SK-N-SH (cell line): ENCODE data around the gene TBXA2R. TPM values are rescaled to one million over a fixed set of nuclear protein-coding genes. Genes with fewer than 3 reads are reported as not detected.

Experiments used
- CTCF ChIA-PET: fragments of 300-600, 350-600 bp; formaldehyde crosslinking; extraction: SDS; loops from one replicate; lab custom pipeline; 2021; lab: Yijun Ruan, JAX
- POLR2A ChIA-PET: fragments of 350-600 bp; sonication (Branson Sonifier 250); formaldehyde crosslinking; extraction: SDS; loops from one replicate; lab custom pipeline; 2020; ENCODE audit warnings: antibody characterized with exemption, inconsistent platforms; lab: Yijun Ruan, JAX
- DNase-seq: peaks from one replicate; pipeline ENCODE4 v3.0.0; 2012
- H2AFZ ChIP-seq: fragments of 200-600 bp; sonication (generic); 2 replicates; pipeline ENCODE4 v1.8.1; 2016; ENCODE audit warnings: antibody characterized with exemption, mild to moderate bottlenecking, low read depth
- H3F3A ChIP-seq: fragments of 200-600 bp; sonication (generic); replicated peaks from 2 replicates; pipeline ENCODE3; 2016; ENCODE audit warnings: antibody characterized with exemption, mild to moderate bottlenecking; ENCODE audit not compliant: insufficient read depth
- H3K27ac ChIP-seq, 2 experiments: fragments of 200-500 bp in 1 of 2; fragments of 200-600 bp in 1 of 2; sonication (Bioruptor generic) in 1 of 2; sonication (generic), shearing (Covaris generic) in 1 of 2; 2 replicates each; pipeline versions ENCODE4 v1.5.1 to v1.6.1; 2014 to 2016; ENCODE audit warnings: low read depth in 2 of 2, inconsistent platforms in 1 of 2, low read length in 1 of 2, mild to moderate bottlenecking in 1 of 2, mixed read lengths in 1 of 2
- H3K27me3 ChIP-seq: fragments of 200-600 bp; sonication (generic), shearing (Covaris generic); 2 replicates; pipeline ENCODE4 v1.6.1; 2016; ENCODE audit warnings: mixed run types; ENCODE audit not compliant: insufficient read depth
- H3K36me3 ChIP-seq, 2 experiments: fragments of 200-500 bp in 1 of 2; fragments of 200-600 bp in 1 of 2; sonication (Bioruptor generic) in 1 of 2; sonication (generic) in 1 of 2; replicated peaks in 1 of 2; 2 replicates each; pipeline versions ENCODE3 to v1.5.1; 2014 to 2016; ENCODE audit warnings: low read length in 1 of 2, mild to moderate bottlenecking in 1 of 2; ENCODE audit not compliant: insufficient read depth in 2 of 2, control insufficient read depth in 1 of 2
- H3K4me1 ChIP-seq, 2 experiments: fragments of 200-500 bp in 1 of 2; fragments of 200-600 bp in 1 of 2; sonication (Bioruptor generic) in 1 of 2; sonication (generic), shearing (Covaris generic) in 1 of 2; 2 replicates each; pipeline versions ENCODE4 v1.5.1 to v1.6.1; 2014 to 2016; ENCODE audit warnings: low read depth in 1 of 2, low read length in 1 of 2, mixed run types in 1 of 2; ENCODE audit not compliant: insufficient read depth in 2 of 2, control insufficient read depth in 1 of 2
- H3K4me2 ChIP-seq: fragments of 200-600 bp; sonication (generic), shearing (Covaris generic); 2 replicates; pipeline ENCODE4 v1.6.1; 2017; ENCODE audit warnings: mixed run types
- H3K4me3 ChIP-seq, 2 experiments: fragments of 200-500 bp in 1 of 2; fragments of 200-600 bp in 1 of 2; sonication (Bioruptor generic) in 1 of 2; sonication (generic), shearing (Covaris generic) in 1 of 2; 2 replicates each; pipeline versions ENCODE4 v1.5.1 to v1.8.1; 2014 to 2016; ENCODE audit warnings: low read depth in 2 of 2, inconsistent platforms in 1 of 2, low read length in 1 of 2, mild to moderate bottlenecking in 1 of 2, mixed read lengths in 1 of 2, moderate library complexity in 1 of 2
- H3K79me2 ChIP-seq: fragments of 200-600 bp; sonication (generic); 2 replicates; pipeline ENCODE4 v1.8.1; 2017; ENCODE audit warnings: mild to moderate bottlenecking; ENCODE audit not compliant: insufficient read depth
- H3K9ac ChIP-seq: fragments of 200-600 bp; sonication (generic); 2 replicates; pipeline ENCODE4 v1.6.1; 2017; ENCODE audit warnings: mixed run types
- H3K9me2 ChIP-seq: fragments of 200-600 bp; sonication (generic); 2 replicates; pipeline ENCODE4 v1.6.1; 2017; ENCODE audit warnings: mixed run types
- H3K9me3 ChIP-seq: fragments of 200-600 bp; sonication (generic); 2 replicates; pipeline ENCODE4 v1.6.1; 2017; ENCODE audit warnings: mixed run types, mild to moderate bottlenecking, moderate library complexity
- H4K20me1 ChIP-seq: fragments of 200-600 bp; sonication (generic); 2 replicates; pipeline ENCODE4 v1.6.1; 2017; ENCODE audit warnings: mild to moderate bottlenecking, mixed run types; ENCODE audit not compliant: insufficient read depth
- EZH2phosphoT487 ChIP-seq: fragments of 200-600 bp; sonication (generic); IDR thresholded peaks from 2 replicates; pipeline ENCODE4 v1.6.1; 2017; ENCODE audit warnings: low read depth, mixed run types, mild to moderate bottlenecking, antibody characterized with exemption, moderate library complexity, borderline replicate concordance
- POLR2AphosphoS5 ChIP-seq: IDR thresholded peaks from 2 replicates; pipeline ENCODE4 v1.6.1; 2012; ENCODE audit warnings: low read depth, low read length
- RCOR1 ChIP-seq: fragments of 150-350 bp; IDR thresholded peaks from 2 replicates; pipeline ENCODE4 v1.6.1; 2017; ENCODE audit warnings: antibody characterized with exemption, low read length
- RXRA ChIP-seq: IDR thresholded peaks from 2 replicates; pipeline ENCODE4 v1.4.0; 2012; ENCODE audit warnings: low read depth, mild to moderate bottlenecking, borderline replicate concordance
- SIN3A ChIP-seq: IDR thresholded peaks from 2 replicates; pipeline ENCODE4 v1.6.1; 2012; ENCODE audit warnings: low read depth, mild to moderate bottlenecking, low read length, moderate library complexity, borderline replicate concordance
- YY1 ChIP-seq: IDR thresholded peaks from 2 replicates; pipeline ENCODE4 v1.4.0; 2012; ENCODE audit warnings: low read depth, mild to moderate bottlenecking
- WGBS: methylation state at CpG from one replicate; pipeline ENCODE4 v1.1.6; 2017; ENCODE audit warnings: low lambda C conversion rate; 5-methylcytosine and 5-hydroxymethylcytosine counted together
- polyA plus RNA-seq, 3 experiments: library from polyadenylated mRNA; depleted of rRNA; stranded (reverse); fragments of >200 nt; gene quantifications; 2 replicates each; pipeline ENCODE4 v1.2.3, GENCODE V29; 2012
- TF ChIP-seq, protein P1 (sequence below): IDR thresholded peaks from 2 replicates; pipeline ENCODE4 v1.4.0; 2012; ENCODE audit warnings: low read depth
- TF ChIP-seq, protein P2 (sequence below): IDR thresholded peaks from 2 replicates; pipeline ENCODE4; 2012
- TF ChIP-seq, protein P3 (sequence below): IDR thresholded peaks from 2 replicates; pipeline ENCODE4 v1.6.1; 2012; ENCODE audit warnings: mild to moderate bottlenecking, low read depth, low read length, moderate library complexity

Gene TBXA2R
- polyA plus RNA-seq, 1 of the 3 experiments (the other 2 are of a cell fraction), result 0.92 TPM

DNA sequence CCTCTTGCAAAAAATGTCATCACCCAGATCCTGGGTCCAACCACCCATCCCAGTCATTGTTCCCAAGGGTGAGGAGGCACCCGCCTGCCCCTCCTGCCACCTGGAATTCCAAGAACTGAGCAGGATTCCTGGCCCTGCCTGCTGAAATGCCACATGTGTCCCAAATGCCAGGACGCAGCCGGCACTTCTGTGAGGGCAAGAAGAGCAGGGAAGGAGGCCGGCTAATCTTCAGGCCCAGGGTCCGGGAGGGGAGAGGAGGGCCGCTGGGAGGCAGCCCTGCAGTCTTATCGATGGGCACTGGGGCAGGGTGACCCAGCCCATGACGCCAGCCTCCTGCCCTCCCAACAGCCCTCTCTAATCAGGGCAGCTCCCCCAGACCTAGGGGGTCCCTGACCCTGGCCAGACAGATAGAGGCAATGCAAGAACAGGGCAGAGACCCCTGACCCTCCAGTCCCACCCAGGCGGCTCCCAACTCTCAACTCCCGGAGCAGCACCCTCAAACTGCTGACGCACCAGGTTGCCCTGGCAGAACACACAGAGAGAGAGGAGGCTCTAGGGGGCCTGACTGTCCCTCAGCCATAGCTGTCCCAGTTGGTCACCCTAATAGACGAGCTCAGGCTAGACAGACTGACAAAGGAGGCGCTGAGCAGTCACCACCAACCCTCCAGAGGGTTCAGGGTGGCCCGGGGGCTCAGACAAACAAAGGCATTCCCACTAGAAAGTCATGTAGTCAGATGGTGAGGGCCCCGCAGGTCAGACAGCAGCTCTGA lies 50.8 kb downstream of the TBXA2R start:
- Histone ChIP-seq H3K27me3 (no peaks in the 10 kb centered on the region), H3K4me3 (peak overlapping the region; percentile 67 to 98), H4K20me1 (peaks cover 11% of the 10 kb centered on the region; the same call in 1 of the 2 replicates), H3K9ac (peak overlapping the region; percentile 58; the same call in 1 of the 2 replicates), H3F3A (no peaks in the 10 kb centered on the region), H3K9me2 (no peaks in the 10 kb centered on the region), H3K79me2 (peaks cover 56% of the 10 kb centered on the region), H2AFZ (no peak overlapping the region), H3K36me3 (no peaks in the 10 kb centered on the region), H3K4me1 (peaks cover 3 to 15% of the 10 kb centered on the region in 2 experiments; a peak in 1 of 4 replicates), H3K27ac (no peak overlapping the region), H3K4me2 (peak overlapping the region; percentile 97), H3K9me3 (no peaks in the 10 kb centered on the region)
- DNase-seq, result peak; percentile 25
- 73% methylated on average over 8 of the region's 15 CpGs for WGBS
- TF ChIP-seq, protein P1, sequence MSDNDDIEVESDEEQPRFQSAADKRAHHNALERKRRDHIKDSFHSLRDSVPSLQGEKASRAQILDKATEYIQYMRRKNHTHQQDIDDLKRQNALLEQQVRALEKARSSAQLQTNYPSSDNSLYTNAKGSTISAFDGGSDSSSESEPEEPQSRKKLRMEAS, result no peak
- no peak for TF ChIP-seq POLR2AphosphoS5
- TF ChIP-seq EZH2phosphoT487, result no peak
- TF ChIP-seq, protein P2, sequence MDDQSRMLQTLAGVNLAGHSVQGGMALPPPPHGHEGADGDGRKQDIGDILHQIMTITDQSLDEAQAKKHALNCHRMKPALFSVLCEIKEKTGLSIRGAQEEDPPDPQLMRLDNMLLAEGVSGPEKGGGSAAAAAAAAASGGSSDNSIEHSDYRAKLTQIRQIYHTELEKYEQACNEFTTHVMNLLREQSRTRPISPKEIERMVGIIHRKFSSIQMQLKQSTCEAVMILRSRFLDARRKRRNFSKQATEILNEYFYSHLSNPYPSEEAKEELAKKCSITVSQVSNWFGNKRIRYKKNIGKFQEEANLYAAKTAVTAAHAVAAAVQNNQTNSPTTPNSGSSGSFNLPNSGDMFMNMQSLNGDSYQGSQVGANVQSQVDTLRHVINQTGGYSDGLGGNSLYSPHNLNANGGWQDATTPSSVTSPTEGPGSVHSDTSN, result no peak
- TF ChIP-seq RXRA, result no peak
- ChIA-PET POLR2A (no interaction called here), CTCF (interaction anchor here (1.0 to 7.3 kb wide), 4 partner anchors 9 to 106 kb away, joined by 3 to 73 read pairs (median 4); no protein-coding TSS in a partner anchor)

DNA sequence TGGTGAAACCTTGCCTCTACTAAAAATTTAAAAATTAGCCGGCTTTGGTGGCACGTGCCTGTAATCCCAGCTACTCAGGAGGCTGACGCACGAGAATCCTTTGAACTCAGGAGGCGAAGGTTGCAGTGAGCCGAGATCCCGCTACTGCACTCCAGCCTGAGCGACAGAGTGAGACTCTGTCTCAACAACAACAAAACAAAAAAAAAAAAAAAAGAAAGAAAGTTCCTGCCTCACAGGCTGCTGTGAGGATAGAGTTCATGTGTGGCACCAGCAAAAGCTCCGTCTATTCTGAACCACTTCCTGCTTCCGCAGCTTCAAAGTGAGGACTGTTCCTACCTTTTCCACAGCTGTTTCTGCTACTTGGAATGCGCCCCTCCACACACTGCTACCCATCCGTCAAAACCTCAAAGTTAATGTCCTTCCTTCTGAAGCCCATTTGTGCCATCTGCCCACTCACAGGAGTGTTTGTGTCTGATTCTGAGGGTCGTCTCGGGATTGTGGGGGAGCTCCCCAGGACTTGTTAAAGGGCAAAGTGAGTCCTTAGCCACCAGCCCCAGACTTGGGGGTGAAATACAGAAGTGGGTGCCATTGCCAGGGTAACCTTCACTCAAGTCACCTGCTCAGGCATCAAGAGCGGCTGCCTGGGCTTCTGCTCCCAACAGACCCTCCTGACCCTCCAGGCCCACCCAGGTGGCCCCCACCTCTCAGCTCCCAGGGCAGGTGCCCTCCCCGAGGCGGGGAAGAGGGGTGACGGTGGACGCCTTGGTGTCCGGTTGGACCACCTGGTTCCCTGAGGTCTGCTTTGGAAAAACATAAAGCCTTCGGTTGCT lies 52.2 kb downstream of the TBXA2R start:
- Histone ChIP-seq H3K9me3 (no peaks in the 10 kb centered on the region), H4K20me1 (peaks cover 11% of the 10 kb centered on the region; the same call in 1 of the 2 replicates), H2AFZ (no peak overlapping the region), H3F3A (no peaks in the 10 kb centered on the region), H3K4me2 (no peak overlapping the region), H3K9ac (no peak overlapping the region), H3K9me2 (no peaks in the 10 kb centered on the region), H3K27me3 (no peaks in the 10 kb centered on the region), H3K36me3 (no peaks in the 10 kb centered on the region), H3K27ac (no peak overlapping the region), H3K4me3 (no peak overlapping the region), H3K4me1 (peaks cover 3 to 15% of the 10 kb centered on the region in 2 experiments; a peak in 1 of 4 replicates), H3K79me2 (peaks cover 63% of the 10 kb centered on the region)
- CTCF ChIA-PET, result interaction anchor here (1.0 to 7.3 kb wide), 2 partner anchors 8 to 31 kb away, joined by 4 to 73 read pairs; partner anchors contain the start of gene GIPC3
- WGBS, result 95% methylated on average over 20 of the region's 21 CpGs
- TF ChIP-seq, protein P3, sequence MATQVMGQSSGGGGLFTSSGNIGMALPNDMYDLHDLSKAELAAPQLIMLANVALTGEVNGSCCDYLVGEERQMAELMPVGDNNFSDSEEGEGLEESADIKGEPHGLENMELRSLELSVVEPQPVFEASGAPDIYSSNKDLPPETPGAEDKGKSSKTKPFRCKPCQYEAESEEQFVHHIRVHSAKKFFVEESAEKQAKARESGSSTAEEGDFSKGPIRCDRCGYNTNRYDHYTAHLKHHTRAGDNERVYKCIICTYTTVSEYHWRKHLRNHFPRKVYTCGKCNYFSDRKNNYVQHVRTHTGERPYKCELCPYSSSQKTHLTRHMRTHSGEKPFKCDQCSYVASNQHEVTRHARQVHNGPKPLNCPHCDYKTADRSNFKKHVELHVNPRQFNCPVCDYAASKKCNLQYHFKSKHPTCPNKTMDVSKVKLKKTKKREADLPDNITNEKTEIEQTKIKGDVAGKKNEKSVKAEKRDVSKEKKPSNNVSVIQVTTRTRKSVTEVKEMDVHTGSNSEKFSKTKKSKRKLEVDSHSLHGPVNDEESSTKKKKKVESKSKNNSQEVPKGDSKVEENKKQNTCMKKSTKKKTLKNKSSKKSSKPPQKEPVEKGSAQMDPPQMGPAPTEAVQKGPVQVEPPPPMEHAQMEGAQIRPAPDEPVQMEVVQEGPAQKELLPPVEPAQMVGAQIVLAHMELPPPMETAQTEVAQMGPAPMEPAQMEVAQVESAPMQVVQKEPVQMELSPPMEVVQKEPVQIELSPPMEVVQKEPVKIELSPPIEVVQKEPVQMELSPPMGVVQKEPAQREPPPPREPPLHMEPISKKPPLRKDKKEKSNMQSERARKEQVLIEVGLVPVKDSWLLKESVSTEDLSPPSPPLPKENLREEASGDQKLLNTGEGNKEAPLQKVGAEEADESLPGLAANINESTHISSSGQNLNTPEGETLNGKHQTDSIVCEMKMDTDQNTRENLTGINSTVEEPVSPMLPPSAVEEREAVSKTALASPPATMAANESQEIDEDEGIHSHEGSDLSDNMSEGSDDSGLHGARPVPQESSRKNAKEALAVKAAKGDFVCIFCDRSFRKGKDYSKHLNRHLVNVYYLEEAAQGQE, result no peak
- TF ChIP-seq SIN3A (no peak), RCOR1 (no peak), YY1 (no peak)
- POLR2A ChIA-PET, result no interaction called here
- peak; percentile 6 for DNase-seq
